Tibial nerve (tissue), 4 donors: ENCODE results near the gene CYTH1.

Source experiments
- CTCF ChIP-seq, 5 experiments: fragments of 200-600 bp in 3 of 5; fragments of 450-650 bp in 2 of 5; sonication (generic) in 3 of 5; IDR thresholded peaks; one replicate each; pipeline ENCODE4 v1.5.1; 2016 to 2019; ENCODE audit warnings: antibody characterized with exemption in 5 of 5, mild to moderate bottlenecking in 3 of 5, moderate library complexity in 2 of 5
- EP300 ChIP-seq, 2 donors: sonication (generic); formaldehyde crosslinking; IDR thresholded peaks; one replicate each; pipeline ENCODE4 v1.6.1; 2017; ENCODE audit warnings: antibody characterized with exemption in 2 of 2, mild to moderate bottlenecking in 1 of 2

- TF ChIP-seq CTCF (IDR thresholded peaks at IDR 0.05), result no peak
- TF ChIP-seq EP300 (IDR thresholded peaks at IDR 0.05), result no peak
These were observed 114.1 kb downstream of the CYTH1 start for GRCh38 chr17:78667741-78668640.
